Measurements from ENCODE around the gene NOL9. TPM values are rescaled to one million over a fixed set of nuclear protein-coding genes. Genes with fewer than 3 reads are reported as not detected.

Gene NOL9
- total and polyA plus RNA-seq, 2 of the 13 experiments (the other 11 are each of a cell fraction or from before 2014, with no cell fraction given), result 18.0 to 24.7 TPM

DNA sequence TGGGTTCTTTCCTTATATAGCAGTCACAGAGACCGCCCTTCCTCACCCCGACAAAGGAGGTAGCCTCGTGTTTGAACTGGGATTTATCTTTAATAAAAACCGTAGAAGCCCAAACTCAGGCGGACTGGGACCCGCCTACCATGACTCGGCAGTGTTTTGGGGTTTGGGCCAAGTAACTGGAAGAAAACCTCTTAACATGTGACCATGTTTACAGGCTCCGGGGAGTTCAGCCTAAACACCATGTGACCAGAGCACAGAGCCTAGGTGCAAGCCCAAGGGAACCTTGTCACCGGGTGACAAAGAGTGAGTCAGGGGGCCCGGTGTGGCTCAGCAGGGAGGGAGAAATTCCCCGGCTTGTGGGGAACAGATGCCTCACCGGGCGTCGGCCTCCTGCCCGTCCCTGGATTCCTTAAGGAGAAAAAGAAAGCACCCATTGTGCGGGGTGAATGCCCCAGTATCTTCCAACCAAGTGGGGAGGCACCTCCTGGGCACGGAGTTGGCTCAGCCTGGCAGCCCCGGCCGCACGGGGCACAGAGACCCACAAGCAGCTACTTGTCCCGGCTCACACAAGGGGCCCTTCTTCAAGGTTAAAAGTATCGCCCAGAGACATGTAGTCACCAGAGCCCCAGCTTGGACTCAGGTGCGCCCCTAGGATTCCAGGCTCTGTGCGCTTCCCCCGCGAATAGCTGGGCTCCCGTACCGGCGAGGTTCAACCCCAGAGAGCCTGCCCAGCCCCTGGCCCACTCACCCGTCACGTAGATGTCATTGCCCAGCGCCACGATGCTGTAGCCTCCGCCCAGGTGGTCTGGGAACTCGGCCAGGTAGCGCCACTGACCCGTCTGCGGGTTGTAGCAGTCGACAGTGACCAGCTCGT lies 47.0 kb upstream of the NOL9 start (continued):
- TF ChIP-seq, protein P1, sequence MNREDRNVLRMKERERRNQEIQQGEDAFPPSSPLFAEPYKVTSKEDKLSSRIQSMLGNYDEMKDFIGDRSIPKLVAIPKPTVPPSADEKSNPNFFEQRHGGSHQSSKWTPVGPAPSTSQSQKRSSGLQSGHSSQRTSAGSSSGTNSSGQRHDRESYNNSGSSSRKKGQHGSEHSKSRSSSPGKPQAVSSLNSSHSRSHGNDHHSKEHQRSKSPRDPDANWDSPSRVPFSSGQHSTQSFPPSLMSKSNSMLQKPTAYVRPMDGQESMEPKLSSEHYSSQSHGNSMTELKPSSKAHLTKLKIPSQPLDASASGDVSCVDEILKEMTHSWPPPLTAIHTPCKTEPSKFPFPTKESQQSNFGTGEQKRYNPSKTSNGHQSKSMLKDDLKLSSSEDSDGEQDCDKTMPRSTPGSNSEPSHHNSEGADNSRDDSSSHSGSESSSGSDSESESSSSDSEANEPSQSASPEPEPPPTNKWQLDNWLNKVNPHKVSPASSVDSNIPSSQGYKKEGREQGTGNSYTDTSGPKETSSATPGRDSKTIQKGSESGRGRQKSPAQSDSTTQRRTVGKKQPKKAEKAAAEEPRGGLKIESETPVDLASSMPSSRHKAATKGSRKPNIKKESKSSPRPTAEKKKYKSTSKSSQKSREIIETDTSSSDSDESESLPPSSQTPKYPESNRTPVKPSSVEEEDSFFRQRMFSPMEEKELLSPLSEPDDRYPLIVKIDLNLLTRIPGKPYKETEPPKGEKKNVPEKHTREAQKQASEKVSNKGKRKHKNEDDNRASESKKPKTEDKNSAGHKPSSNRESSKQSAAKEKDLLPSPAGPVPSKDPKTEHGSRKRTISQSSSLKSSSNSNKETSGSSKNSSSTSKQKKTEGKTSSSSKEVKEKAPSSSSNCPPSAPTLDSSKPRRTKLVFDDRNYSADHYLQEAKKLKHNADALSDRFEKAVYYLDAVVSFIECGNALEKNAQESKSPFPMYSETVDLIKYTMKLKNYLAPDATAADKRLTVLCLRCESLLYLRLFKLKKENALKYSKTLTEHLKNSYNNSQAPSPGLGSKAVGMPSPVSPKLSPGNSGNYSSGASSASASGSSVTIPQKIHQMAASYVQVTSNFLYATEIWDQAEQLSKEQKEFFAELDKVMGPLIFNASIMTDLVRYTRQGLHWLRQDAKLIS (CRISPR knock-in tag; IDR thresholded peaks at IDR 0.05), result no peak
- no peak for TF ChIP-seq AGO2 (optimal IDR thresholded peaks at IDR 0.05; ENCODE audit: low read depth, low read length)
- TF ChIP-seq PRMT3 (CRISPR knock-in tag; IDR thresholded peaks at IDR 0.05; ENCODE audit: borderline replicate concordance, low read depth), result no peak
- TF ChIP-seq ZSCAN22 (CRISPR knock-in tag; IDR thresholded peaks at IDR 0.05), result 0 out of 2 replicates have a peak, but pooled peaks have one; percentile 52
- TF ChIP-seq ZNF772 (CRISPR knock-in tag; IDR thresholded peaks at IDR 0.05), result 0 out of 2 replicates have a peak, but pooled peaks have one; percentile 41
- no peak; the same call in 1 of the 2 replicates for TF ChIP-seq REL (CRISPR knock-in tag; conservative IDR thresholded peaks at IDR 0.05)
- TF ChIP-seq, protein P2, sequence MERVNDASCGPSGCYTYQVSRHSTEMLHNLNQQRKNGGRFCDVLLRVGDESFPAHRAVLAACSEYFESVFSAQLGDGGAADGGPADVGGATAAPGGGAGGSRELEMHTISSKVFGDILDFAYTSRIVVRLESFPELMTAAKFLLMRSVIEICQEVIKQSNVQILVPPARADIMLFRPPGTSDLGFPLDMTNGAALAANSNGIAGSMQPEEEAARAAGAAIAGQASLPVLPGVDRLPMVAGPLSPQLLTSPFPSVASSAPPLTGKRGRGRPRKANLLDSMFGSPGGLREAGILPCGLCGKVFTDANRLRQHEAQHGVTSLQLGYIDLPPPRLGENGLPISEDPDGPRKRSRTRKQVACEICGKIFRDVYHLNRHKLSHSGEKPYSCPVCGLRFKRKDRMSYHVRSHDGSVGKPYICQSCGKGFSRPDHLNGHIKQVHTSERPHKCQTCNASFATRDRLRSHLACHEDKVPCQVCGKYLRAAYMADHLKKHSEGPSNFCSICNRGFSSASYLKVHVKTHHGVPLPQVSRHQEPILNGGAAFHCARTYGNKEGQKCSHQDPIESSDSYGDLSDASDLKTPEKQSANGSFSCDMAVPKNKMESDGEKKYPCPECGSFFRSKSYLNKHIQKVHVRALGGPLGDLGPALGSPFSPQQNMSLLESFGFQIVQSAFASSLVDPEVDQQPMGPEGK (CRISPR knock-in tag; IDR thresholded peaks at IDR 0.05), result 0 out of 2 replicates have a peak, but pooled peaks have one; percentile 25
- TF ChIP-seq, protein P3, sequence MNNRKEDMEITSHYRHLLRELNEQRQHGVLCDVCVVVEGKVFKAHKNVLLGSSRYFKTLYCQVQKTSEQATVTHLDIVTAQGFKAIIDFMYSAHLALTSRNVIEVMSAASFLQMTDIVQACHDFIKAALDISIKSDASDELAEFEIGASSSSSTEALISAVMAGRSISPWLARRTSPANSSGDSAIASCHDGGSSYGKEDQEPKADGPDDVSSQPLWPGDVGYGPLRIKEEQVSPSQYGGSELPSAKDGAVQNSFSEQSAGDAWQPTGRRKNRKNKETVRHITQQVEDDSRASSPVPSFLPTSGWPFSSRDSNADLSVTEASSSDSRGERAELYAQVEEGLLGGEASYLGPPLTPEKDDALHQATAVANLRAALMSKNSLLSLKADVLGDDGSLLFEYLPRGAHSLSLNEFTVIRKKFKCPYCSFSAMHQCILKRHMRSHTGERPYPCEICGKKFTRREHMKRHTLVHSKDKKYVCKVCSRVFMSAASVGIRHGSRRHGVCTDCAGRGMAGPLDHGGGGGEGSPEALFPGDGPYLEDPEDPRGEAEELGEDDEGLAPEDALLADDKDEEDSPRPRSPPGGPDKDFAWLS (CRISPR knock-in tag; IDR thresholded peaks at IDR 0.05; ENCODE audit: borderline replicate concordance), result no peak
- TF ChIP-seq, protein P4, sequence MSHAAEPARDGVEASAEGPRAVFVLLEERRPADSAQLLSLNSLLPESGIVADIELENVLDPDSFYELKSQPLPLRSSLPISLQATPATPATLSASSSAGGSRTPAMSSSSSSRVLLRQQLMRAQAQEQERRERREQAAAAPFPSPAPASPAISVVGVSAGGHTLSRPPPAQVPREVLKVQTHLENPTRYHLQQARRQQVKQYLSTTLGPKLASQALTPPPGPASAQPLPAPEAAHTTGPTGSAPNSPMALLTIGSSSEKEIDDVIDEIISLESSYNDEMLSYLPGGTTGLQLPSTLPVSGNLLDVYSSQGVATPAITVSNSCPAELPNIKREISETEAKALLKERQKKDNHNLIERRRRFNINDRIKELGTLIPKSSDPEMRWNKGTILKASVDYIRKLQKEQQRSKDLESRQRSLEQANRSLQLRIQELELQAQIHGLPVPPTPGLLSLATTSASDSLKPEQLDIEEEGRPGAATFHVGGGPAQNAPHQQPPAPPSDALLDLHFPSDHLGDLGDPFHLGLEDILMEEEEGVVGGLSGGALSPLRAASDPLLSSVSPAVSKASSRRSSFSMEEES (CRISPR knock-in tag; IDR thresholded peaks at IDR 0.05), result peak; percentile 93
- no peak for TF ChIP-seq FOXP1 (IDR thresholded peaks at IDR 0.05)
- TF ChIP-seq FOXP1 (CRISPR knock-in tag; IDR thresholded peaks at IDR 0.05), result peak; percentile 71
- TF ChIP-seq, protein P5, sequence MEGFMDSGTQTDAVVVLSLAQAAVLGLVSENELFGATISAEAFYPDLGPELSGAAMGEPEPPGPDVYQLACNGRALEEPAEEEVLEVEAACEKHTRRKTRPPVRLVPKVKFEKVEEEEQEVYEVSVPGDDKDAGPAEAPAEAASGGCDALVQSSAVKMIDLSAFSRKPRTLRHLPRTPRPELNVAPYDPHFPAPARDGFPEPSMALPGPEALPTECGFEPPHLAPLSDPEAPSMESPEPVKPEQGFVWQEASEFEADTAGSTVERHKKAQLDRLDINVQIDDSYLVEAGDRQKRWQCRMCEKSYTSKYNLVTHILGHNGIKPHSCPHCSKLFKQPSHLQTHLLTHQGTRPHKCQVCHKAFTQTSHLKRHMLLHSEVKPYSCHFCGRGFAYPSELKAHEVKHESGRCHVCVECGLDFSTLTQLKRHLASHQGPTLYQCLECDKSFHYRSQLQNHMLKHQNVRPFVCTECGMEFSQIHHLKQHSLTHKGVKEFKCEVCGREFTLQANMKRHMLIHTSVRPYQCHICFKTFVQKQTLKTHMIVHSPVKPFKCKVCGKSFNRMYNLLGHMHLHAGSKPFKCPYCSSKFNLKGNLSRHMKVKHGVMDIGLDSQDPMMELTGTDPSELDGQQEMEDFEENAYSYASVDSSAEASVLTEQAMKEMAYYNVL (CRISPR knock-in tag; IDR thresholded peaks at IDR 0.05; ENCODE audit: borderline replicate concordance), result 0 out of 2 replicates have a peak, but pooled peaks have one; percentile 20
- no peak for TF ChIP-seq PAWR (CRISPR knock-in tag; IDR thresholded peaks at IDR 0.05; ENCODE audit: borderline replicate concordance)
